Spleen (tissue), 7 donors: Measurements from ENCODE around the gene FNBP1.

Source experiments
- POLR2A ChIP-seq, 3 donors: fragments of 450-650 bp; IDR thresholded peaks; one replicate each; pipeline ENCODE4 v1.5.1; 2017; ENCODE audit warnings: antibody characterized with exemption in 3 of 3, mild to moderate bottlenecking in 1 of 3
- POLR2AphosphoS5 ChIP-seq, 3 donors: sonication (generic); formaldehyde crosslinking; IDR thresholded peaks; one replicate each; pipeline ENCODE4 v1.5.1; 2017; ENCODE audit warnings: antibody characterized with exemption in 3 of 3
- TF ChIP-seq, protein P1 (sequence below), 11 experiments: fragments of 200-600 bp in 7 of 11; fragments of 450-650 bp in 4 of 11; sonication (generic) in 4 of 11; IDR thresholded peaks in 8 of 11; conservative IDR thresholded peaks in 3 of 11; 1 replicate in 7 of 11; 2 replicates in 4 of 11; pipeline versions ENCODE4 v1.4.0 to v1.8.0; 2016 to 2021; ENCODE audit warnings: antibody characterized with exemption in 11 of 11, inconsistent platforms in 4 of 11, mild to moderate bottlenecking in 1 of 11
- donor health status: DM: no; HTN: no; CAD: no; lungs with moderate emphysema.
- donor health status: DM: no; HTN: no; CAD: no.
- donor health status: DM: no; HTN: no; CAD: no.

GRCh38 chr9:129860653-129861446, 182.1 kb downstream of the FNBP1 start:
- TF ChIP-seq POLR2AphosphoS5 (IDR thresholded peaks at IDR 0.05), result no peak
- no peak for TF ChIP-seq POLR2A (IDR thresholded peaks at IDR 0.05)
- TF ChIP-seq, protein P1, sequence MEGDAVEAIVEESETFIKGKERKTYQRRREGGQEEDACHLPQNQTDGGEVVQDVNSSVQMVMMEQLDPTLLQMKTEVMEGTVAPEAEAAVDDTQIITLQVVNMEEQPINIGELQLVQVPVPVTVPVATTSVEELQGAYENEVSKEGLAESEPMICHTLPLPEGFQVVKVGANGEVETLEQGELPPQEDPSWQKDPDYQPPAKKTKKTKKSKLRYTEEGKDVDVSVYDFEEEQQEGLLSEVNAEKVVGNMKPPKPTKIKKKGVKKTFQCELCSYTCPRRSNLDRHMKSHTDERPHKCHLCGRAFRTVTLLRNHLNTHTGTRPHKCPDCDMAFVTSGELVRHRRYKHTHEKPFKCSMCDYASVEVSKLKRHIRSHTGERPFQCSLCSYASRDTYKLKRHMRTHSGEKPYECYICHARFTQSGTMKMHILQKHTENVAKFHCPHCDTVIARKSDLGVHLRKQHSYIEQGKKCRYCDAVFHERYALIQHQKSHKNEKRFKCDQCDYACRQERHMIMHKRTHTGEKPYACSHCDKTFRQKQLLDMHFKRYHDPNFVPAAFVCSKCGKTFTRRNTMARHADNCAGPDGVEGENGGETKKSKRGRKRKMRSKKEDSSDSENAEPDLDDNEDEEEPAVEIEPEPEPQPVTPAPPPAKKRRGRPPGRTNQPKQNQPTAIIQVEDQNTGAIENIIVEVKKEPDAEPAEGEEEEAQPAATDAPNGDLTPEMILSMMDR (IDR thresholded peaks at IDR 0.05 in 8 of 11, conservative IDR thresholded peaks at IDR 0.05 in 3 of 11), result no peak
